ENCODE data around the gene ASL. TPM values are rescaled to one million over a fixed set of nuclear protein-coding genes. Genes with fewer than 3 reads are reported as not detected.
"Not testable (repeated sequence)": the region's sequence is repeated elsewhere in the genome, so short reads cannot be mapped to it uniquely, and the experiment has no call there.

ASL gene
- total RNA-seq, 1 donor from 2014 or later: 25.5 TPM

DNA sequence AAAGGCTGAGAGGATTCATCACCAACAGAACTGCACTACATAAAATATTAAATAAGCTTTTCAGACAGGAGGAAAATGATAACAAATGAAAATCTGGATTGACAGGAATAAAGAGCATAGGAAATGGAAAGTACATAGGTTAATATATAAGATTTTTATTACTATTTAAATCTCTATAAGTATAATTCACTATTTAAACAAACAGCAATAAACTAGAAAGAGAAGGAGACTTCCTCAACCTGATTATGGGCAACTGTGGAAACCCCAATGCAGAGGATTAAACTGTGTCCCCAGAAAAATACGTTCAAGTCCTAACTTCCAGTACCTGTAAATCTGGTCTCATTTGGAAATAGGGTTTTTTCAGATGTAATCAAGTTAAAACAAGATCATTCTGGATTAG lies 14.8 kb upstream of the ASL start:
- no peak for TF ChIP-seq CTCF (IDR thresholded peaks at IDR 0.05)
- Mint-ChIP-seq H3K4me3 (ENCODE audit: unreplicated experiment) (no peak overlapping the region), H3K9me3 (ENCODE audit: low read depth) (no peaks in the 10 kb centered on the region), H3K27me3 (ENCODE audit: low read depth) (no peaks in the 10 kb centered on the region), H3K27ac (ENCODE audit: unreplicated experiment) (no peak overlapping the region), H3K36me3 (ENCODE audit: low read depth) (no peaks in the 10 kb centered on the region), H3K4me1 (ENCODE audit: low read depth) (no peaks in the 10 kb centered on the region)
- DNase-seq (ENCODE audit: low spot score): no peak

GRCh38 chr7:66069732-66070131 lies 5.9 kb upstream of the ASL start:
- no peak for DNase-seq (ENCODE audit: low spot score)
- H3K27me3 Mint-ChIP-seq (ENCODE audit: low read depth): no peaks in the 10 kb centered on the region
- no peaks in the 10 kb centered on the region for H3K36me3 Mint-ChIP-seq (ENCODE audit: low read depth)
- peaks cover 7% of the 10 kb centered on the region for H3K9me3 Mint-ChIP-seq (ENCODE audit: low read depth)
- H3K27ac Mint-ChIP-seq (ENCODE audit: unreplicated experiment): no peak overlapping the region
- no peak overlapping the region for H3K4me3 Mint-ChIP-seq (ENCODE audit: unreplicated experiment)
- H3K4me1 Mint-ChIP-seq (ENCODE audit: low read depth): no peaks in the 10 kb centered on the region
- no peak for TF ChIP-seq CTCF (IDR thresholded peaks at IDR 0.05)

- Mint-ChIP-seq H3K27ac (ENCODE audit: unreplicated experiment) (no peak overlapping the region), H3K36me3 (ENCODE audit: low read depth) (no peaks in the 10 kb centered on the region), H3K4me1 (ENCODE audit: low read depth) (peaks cover 1% of the 10 kb centered on the region), H3K4me3 (ENCODE audit: unreplicated experiment) (no peak overlapping the region), H3K27me3 (ENCODE audit: low read depth) (no peaks in the 10 kb centered on the region), H3K9me3 (ENCODE audit: low read depth) (peaks cover 7% of the 10 kb centered on the region)
- no peak for DNase-seq (ENCODE audit: low spot score)
- TF ChIP-seq CTCF (IDR thresholded peaks at IDR 0.05): no peak
These were observed 5.4 kb upstream of the ASL start for GRCh38 chr7:66070222-66070621.

DNA sequence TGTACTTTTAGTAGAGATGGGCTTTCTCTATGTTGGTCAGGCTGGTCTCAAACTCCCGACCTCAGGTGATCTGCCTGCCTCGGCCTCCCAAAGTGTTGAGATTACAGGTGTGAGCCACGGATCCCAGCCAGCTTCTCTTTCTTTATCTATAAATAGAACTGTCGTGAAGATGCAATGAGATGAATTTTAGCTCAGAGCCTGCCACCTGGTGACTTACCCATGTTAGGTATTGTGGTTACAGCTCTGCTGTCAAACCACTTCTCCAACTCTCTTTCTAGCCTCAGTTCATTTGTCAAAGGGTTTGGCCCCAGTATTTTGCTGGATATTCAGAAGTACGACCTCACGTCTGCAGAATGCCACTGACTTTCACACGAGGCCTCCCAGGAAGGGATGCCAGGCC lies 3.4 kb upstream of the ASL start:
- H3K9me3 Mint-ChIP-seq (ENCODE audit: low read depth); H3K27ac Mint-ChIP-seq (ENCODE audit: unreplicated experiment); H3K27me3 Mint-ChIP-seq (ENCODE audit: low read depth); H3K36me3 Mint-ChIP-seq (ENCODE audit: low read depth); H3K4me3 Mint-ChIP-seq (ENCODE audit: unreplicated experiment); DNase-seq (ENCODE audit: low spot score): not testable (repeated sequence)
- H3K4me1 Mint-ChIP-seq (ENCODE audit: low read depth): peaks cover 14% of the 10 kb centered on the region

- DNase-seq (ENCODE audit: low spot score): no peak
- Mint-ChIP-seq H3K9me3 (ENCODE audit: low read depth) (no peaks in the 10 kb centered on the region), H3K27ac (ENCODE audit: unreplicated experiment) (peak overlapping the region; percentile 1), H3K27me3 (ENCODE audit: low read depth) (no peaks in the 10 kb centered on the region), H3K36me3 (ENCODE audit: low read depth) (no peaks in the 10 kb centered on the region), H3K4me3 (ENCODE audit: unreplicated experiment) (peak overlapping the region; percentile 81), H3K4me1 (ENCODE audit: low read depth) (peaks cover 17% of the 10 kb centered on the region)
- no peak for TF ChIP-seq CTCF (IDR thresholded peaks at IDR 0.05)
These were observed 1.1 kb downstream of the ASL start for GRCh38 chr7:66076462-66077329.

GRCh38 chr7:66078067-66078466 lies 2.4 kb downstream of the ASL start:
- no peak for DNase-seq (ENCODE audit: low spot score)
- Mint-ChIP-seq H3K27me3 (ENCODE audit: low read depth) (no peaks in the 10 kb centered on the region), H3K4me3 (ENCODE audit: unreplicated experiment) (no peak overlapping the region), H3K36me3 (ENCODE audit: low read depth) (peaks cover 2% of the 10 kb centered on the region), H3K4me1 (ENCODE audit: low read depth) (peaks cover 17% of the 10 kb centered on the region), H3K27ac (ENCODE audit: unreplicated experiment) (no peak overlapping the region), H3K9me3 (ENCODE audit: low read depth) (no peaks in the 10 kb centered on the region)
- no peak for TF ChIP-seq CTCF (IDR thresholded peaks at IDR 0.05)

Measured in chondrocyte (in vitro differentiated cells).